GM18508 (cell line): Measurements from ENCODE around the gene ZNF497.
"Not testable (repeated sequence)": the region's sequence is repeated elsewhere in the genome, so short reads cannot be mapped to it uniquely, and the experiment has no call there.

ENCODE experiments used
- ATAC-seq: cut with Tn5 transposase; IDR thresholded peaks from one replicate; pipeline ENCODE4 v1.9.1; 2021; ENCODE audit warnings: moderate number of reproducible peaks; ENCODE audit not compliant: insufficient read depth, unreplicated experiment

ZNF497 gene

DNA sequence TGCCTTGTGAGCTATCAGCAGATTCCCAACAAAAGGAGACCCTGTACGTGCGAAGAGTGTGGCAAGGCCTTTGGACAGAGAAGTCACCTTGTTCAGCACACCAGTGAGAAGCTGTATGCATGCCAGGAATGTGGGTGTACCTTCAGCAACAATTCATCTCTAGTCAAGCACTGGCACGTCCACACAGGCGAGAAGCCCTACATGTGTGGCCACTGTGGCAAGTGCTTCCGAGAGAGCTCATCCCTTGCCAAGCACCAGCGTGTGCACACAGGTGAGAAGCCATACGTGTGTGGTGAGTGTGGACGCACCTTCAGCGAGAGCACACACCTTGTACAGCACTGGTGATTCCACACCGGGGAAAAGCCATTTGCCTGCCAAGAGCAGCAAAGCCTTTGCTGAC is 43.3 kb downstream of the ZNF497 start:
- ATAC-seq, result no peak

DNA sequence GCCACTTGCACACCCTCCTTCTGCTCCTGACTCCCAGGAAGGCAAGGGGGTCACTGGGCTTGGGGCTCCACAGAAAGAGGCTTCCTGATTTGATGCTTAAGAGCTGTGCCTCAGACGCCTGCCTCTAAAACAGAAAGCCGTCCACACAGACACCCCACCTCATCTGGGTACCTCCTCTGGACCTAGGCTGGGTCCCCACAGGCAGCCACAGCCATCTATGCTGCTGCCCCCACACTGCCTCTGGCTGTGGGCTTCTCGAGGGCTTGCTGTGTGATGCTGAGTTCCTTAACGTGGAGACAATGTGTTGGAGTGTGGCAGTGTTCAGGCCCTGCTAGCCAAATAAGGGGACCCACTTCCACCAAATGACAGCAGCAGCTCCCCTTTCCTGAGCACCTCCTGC is 44.3 kb downstream of the ZNF497 start:
- ATAC-seq, result no peak

DNA sequence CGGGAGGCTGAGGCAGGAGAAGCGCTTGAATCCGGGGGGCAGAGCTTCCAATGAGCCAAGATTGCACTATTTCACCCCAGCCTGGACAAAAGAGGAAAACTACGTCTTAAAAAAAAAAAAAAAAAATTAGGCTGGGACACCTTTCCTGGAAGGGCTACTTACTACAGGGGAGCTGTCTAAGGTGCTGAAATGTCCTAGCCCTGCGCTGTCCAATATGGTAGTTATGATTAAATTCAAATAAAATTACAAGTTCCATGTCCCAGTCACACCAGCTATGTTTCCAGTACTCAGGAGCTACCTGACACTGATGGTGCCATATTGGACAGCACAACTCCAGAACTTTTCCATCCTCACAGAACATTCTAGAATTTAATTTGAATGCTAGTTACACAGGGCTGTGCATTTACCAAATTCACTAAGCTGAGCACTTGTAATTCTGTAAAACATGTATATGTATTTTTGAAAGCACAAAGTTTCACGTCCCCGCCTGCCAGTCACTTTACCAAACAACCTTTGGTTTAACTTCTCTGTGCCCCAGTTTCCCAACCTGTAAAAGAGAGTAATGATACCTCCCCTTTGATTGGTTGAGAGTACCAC is 45.0 kb downstream of the ZNF497 start:
- ATAC-seq, result no peak

DNA sequence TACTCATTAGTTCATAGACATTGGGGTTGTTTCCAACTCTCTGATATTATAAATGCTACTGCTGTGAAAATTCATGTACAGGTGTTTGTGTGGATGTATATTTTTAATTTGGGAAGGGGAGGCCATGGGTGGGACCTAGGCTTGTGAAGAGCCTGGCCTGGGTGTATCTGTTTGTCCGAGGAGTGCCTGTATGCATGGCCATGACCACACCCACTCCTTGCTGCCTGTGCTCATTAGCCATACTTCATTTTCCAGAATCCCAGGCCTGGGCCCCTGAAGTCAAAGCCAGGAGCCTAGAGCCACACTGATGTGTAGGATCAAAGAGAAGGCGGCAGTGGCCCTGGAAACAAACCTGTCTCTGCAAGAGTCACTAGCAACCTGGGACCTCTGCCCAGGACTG is 47.0 kb downstream of the ZNF497 start:
- ATAC-seq, result no peak

DNA sequence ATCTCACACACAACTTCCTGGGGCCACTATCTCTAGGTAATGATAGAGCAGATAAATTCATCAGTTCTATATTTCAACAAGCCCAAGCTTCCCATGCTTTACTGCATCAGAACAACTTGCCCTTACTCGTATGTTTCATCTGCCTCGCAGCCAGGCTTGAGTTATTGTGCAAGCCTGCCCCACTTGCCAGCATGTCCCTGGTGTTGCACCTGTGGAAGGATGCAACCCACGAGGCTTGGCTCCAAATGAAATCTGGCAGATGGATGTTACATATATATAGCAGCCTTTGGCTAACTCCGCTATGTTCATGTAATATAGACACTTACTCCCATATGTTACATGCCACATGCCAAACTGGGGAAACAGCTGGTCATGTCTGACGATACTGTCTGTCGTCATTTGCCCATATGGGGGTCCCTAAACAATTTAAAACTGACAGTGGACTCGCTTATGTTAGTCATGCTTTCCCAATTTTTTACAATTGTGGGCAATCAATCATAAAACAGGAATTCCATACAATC is 51.1 kb downstream of the ZNF497 start:
- no peak for ATAC-seq

DNA sequence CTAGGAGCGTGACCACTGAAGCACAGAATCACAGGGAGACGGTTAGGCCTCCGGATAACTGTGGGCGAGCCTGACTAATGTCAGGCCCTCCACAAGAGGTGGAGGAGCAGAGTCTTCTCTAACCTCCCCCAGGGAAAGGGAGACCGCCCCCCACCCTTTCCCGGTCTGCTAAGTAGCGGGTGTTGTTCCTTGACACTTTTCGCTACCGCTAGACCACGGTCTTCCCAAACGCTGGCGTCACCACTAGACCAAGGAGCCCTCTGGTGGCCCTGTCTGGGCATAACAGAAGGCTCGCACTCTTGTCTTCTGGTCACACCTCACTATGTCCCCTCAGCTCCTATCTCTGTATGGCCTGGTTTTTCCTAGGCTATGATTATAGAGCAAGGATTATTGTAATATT is 51.9 kb downstream of the ZNF497 start:
- not testable (repeated sequence) for ATAC-seq

DNA sequence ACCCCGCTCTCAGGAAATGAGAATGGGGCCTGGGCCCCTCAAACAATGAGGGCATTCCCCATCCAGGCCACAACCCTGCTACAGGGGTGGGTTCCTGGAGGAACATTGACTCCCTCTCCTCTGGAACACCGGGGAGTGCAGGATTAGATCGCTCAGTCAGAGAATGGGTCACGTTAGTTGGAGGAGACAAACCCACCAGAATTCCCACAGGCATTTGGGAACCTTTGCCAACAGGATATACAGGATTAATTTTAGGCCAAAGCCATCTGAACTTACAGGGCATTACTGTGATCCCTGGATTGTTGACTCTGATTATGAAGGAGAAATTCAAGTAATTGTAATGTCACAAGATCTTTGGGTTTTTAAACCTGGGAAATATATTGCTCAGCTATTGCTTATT is 54.8 kb downstream of the ZNF497 start:
- ATAC-seq, result no peak

DNA sequence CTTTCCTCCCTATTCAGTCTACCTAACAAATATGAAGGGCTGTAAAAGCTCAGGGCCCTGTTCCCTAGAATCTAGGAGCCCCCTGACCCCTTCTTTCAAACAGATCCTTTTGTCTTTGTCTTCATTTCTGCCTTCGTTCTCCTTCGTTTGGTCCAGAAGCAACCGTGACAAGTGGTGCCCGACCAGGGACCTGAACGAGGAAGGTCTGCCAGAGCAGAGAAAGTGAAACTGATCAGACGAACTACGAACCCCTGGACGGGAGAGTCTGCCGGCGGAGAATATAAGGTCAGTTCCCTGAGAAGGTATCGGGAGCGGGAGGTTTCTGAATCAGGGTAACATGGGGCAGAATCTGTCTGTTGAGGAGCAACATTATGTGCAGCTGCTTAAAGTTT is 56.6 kb downstream of the ZNF497 start:
- no peak for ATAC-seq

DNA sequence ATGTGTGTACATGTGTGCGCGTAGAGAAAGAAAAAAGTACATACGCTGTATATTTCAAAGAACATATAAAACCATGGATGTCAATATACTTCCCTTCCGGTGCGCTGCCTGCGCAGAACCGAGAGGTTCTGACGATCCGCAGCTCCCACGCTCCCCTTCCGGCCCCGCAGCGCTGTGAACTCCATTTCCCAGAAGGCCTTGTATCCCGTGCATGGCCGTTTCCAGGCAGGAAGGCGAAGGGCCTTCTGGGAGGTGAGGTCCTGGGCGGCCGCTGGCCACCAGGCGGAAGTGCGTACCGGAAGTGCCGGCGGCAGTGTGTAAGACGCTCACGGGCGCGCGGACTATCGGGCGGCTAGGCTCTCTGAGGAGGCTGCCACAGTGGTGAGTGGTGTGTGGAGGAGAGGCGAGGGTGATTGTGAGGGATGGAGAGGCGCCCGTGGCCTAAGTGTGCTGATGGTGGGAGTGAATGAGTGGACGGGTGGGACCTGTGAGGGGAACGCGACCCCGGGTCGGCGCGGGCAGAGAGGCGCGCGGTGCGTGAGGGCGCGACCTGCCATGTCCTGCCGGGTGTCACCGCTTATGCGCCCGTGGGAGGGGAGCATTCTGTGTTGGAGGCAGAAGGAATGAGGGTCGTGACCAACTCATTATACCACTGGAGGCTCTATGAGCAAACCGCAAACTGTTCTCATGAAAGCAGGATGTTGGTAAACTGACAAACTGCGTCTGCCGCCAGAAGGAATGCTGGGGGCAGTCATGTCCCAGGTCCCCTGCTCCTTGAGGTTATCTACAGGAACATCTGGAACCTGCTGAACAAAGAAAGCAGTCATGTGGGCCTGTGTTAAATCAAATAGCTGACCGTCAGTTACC is 57.3 kb downstream of the ZNF497 start, which contains the start of gene ERVK3-1:
ERVK3-1 (plus strand) TSS at position 313 of the 867 bp plus-strand sequence. CDS start 6,792 bp downstream, outside the sequence.
- peak; percentile 86 for ATAC-seq

DNA sequence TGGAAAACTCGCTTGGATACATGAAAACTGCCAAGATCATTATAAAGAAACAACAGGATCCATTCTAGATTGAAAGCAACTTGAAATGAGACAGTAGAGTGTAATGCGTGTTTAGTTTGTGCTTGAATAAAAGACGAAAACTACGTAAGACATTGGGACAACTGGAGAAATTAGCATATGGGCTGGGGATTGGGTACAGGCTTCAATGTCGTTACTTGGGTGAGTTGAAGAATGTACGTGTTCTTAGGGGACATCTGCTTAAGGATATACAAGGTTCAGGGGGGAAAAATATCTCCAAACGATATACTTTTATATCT is 57.8 kb downstream of the ZNF497 start:
- ATAC-seq, result no peak
